IPS-20b (cell line): ENCODE data around the gene CMTM2.

ENCODE experiments used
- H3K27ac ChIP-seq: one replicate; pipeline ENCODE4 v1.5.1; 2013; ENCODE audit warnings: low read length
- H3K27me3 ChIP-seq: 2 replicates; pipeline ENCODE4 v1.6.1; 2013; ENCODE audit warnings: mild to moderate bottlenecking, low read length, inconsistent platforms; ENCODE audit not compliant: insufficient read depth
- H3K36me3 ChIP-seq: 2 replicates; pipeline ENCODE4 v1.6.1; 2013; ENCODE audit warnings: low read depth, mild to moderate bottlenecking, inconsistent platforms, low read length, moderate library complexity; ENCODE audit not compliant: insufficient read depth
- H3K4me1 ChIP-seq: 2 replicates; pipeline ENCODE4 v1.6.1; 2013; ENCODE audit warnings: mild to moderate bottlenecking, control low read depth, inconsistent platforms, low read length, moderate library complexity; ENCODE audit not compliant: insufficient read depth
- H3K4me3 ChIP-seq: 2 replicates; pipeline ENCODE4 v1.5.1; 2013; ENCODE audit warnings: mild to moderate bottlenecking, low read length, inconsistent platforms
- H3K9ac ChIP-seq: 2 replicates; pipeline ENCODE4 v1.6.1; 2013; ENCODE audit warnings: low read depth, mild to moderate bottlenecking, inconsistent platforms, low read length, moderate library complexity
- H3K9me3 ChIP-seq: 2 replicates; pipeline ENCODE4 v1.6.1; 2013; ENCODE audit warnings: mild to moderate bottlenecking, low read depth, low read length, inconsistent platforms; ENCODE audit not compliant: insufficient read depth

Gene CMTM2

GRCh38 chr16:66544016-66544757 lies 35.1 kb upstream of the CMTM2 start:
- H3K4me1 ChIP-seq: no peaks in the 10 kb centered on the region; the same call in 1 of the 2 replicates
- no peak overlapping the region for H3K27ac ChIP-seq
- H3K9ac ChIP-seq: no peak overlapping the region
- H3K27me3 ChIP-seq: no peaks in the 10 kb centered on the region
- no peaks in the 10 kb centered on the region for H3K36me3 ChIP-seq
- no peak overlapping the region for H3K4me3 ChIP-seq
- no peaks in the 10 kb centered on the region for H3K9me3 ChIP-seq

- Histone ChIP-seq H3K36me3 (no peaks in the 10 kb centered on the region), H3K27ac (no peak overlapping the region), H3K9me3 (no peaks in the 10 kb centered on the region), H3K27me3 (peaks cover 8% of the 10 kb centered on the region; the same call in 1 of the 2 replicates), H3K4me1 (peaks cover 5% of the 10 kb centered on the region; the same call in 1 of the 2 replicates), H3K4me3 (no peak overlapping the region), H3K9ac (no peak overlapping the region)
Measured at GRCh38 chr16:66547101-66547989, 31.9 kb upstream of the CMTM2 start.

GRCh38 chr16:66548068-66548467 lies 31.2 kb upstream of the CMTM2 start:
- peaks cover 5% of the 10 kb centered on the region; the same call in 1 of the 2 replicates for H3K4me1 ChIP-seq
- no peak overlapping the region for H3K4me3 ChIP-seq
- H3K36me3 ChIP-seq: no peaks in the 10 kb centered on the region
- no peak overlapping the region for H3K9ac ChIP-seq
- peaks cover 14% of the 10 kb centered on the region for H3K27me3 ChIP-seq
- H3K9me3 ChIP-seq: no peaks in the 10 kb centered on the region
- no peak overlapping the region for H3K27ac ChIP-seq

- H3K9ac ChIP-seq: peak overlapping the region; percentile 86; the same call in 1 of the 2 replicates
- no peaks in the 10 kb centered on the region for H3K36me3 ChIP-seq
- peaks cover 5% of the 10 kb centered on the region; the same call in 1 of the 2 replicates for H3K4me1 ChIP-seq
- no peak overlapping the region for H3K27ac ChIP-seq
- no peaks in the 10 kb centered on the region for H3K9me3 ChIP-seq
- H3K27me3 ChIP-seq: peaks cover 22% of the 10 kb centered on the region
- peak overlapping the region; percentile 78; the same call in 1 of the 2 replicates for H3K4me3 ChIP-seq
Measured at GRCh38 chr16:66548868-66549267, 30.4 kb upstream of the CMTM2 start.

GRCh38 chr16:66549284-66550131 lies 29.8 kb upstream of the CMTM2 start, which contains the start of gene TK2:
TK2 (minus strand) TSS chr16:66550122; CDS start chr16:66550061, 61 bp downstream.
- Histone ChIP-seq H3K9ac (peak within 1 kb of the TSS; percentile 86), H3K36me3 (no peaks in the 10 kb centered on the region), H3K27me3 (peaks cover 23% of the 10 kb centered on the region), H3K4me3 (peak within 1 kb of the TSS; percentile 78), H3K4me1 (peaks cover 5% of the 10 kb centered on the region; the same call in 1 of the 2 replicates), H3K9me3 (no peaks in the 10 kb centered on the region), H3K27ac (peak within 1 kb of the TSS; percentile 16)

GRCh38 chr16:66551348-66551759 lies 27.9 kb upstream of the CMTM2 start:
- Histone ChIP-seq H3K9ac (peak overlapping the region; percentile 84; the same call in 1 of the 2 replicates), H3K27me3 (peaks cover 23% of the 10 kb centered on the region), H3K4me3 (no peak overlapping the region), H3K9me3 (no peaks in the 10 kb centered on the region), H3K4me1 (peaks cover 5% of the 10 kb centered on the region; the same call in 1 of the 2 replicates), H3K36me3 (0 out of 2 replicates have a peak, but pooled peaks cover 3% of the 10 kb centered on the region), H3K27ac (no peak overlapping the region)

- H3K36me3 ChIP-seq: 0 out of 2 replicates have a peak, but pooled peaks cover 3% of the 10 kb centered on the region
- H3K4me3 ChIP-seq: peak overlapping the region; percentile 76
- H3K27me3 ChIP-seq: peaks cover 23% of the 10 kb centered on the region
- peak overlapping the region; percentile 72 for H3K27ac ChIP-seq
- H3K9me3 ChIP-seq: no peaks in the 10 kb centered on the region
- H3K9ac ChIP-seq: peak overlapping the region; percentile 84; the same call in 1 of the 2 replicates
- peaks cover 5% of the 10 kb centered on the region; the same call in 1 of the 2 replicates for H3K4me1 ChIP-seq
Measured at GRCh38 chr16:66551788-66552285, 27.4 kb upstream of the CMTM2 start.

- Histone ChIP-seq H3K4me3 (peak within 1 kb of the TSS; percentile 76), H3K27ac (peak within 1 kb of the TSS; percentile 72), H3K27me3 (peaks cover 23% of the 10 kb centered on the region)
Measured at GRCh38 chr16:66552286-66553177, 26.7 kb upstream of the CMTM2 start, which contains the start of gene CKLF. CKLF (plus strand) TSS chr16:66552576; CDS start chr16:66552716, 140 bp downstream.

GRCh38 chr16:66553223-66553622 lies 26.0 kb upstream of the CMTM2 start:
- Histone ChIP-seq H3K9ac (no peak overlapping the region), H3K36me3 (peaks cover 4% of the 10 kb centered on the region; the same call in 1 of the 2 replicates), H3K9me3 (no peaks in the 10 kb centered on the region), H3K27ac (no peak overlapping the region), H3K4me1 (peaks cover 5% of the 10 kb centered on the region; the same call in 1 of the 2 replicates), H3K4me3 (peak overlapping the region; percentile 76; the same call in 1 of the 2 replicates), H3K27me3 (peaks cover 23% of the 10 kb centered on the region)

More at GRCh38 chr16:66552286-66553177, 26.7 kb upstream of the CMTM2 start, which contains the start of gene CKLF:
- no peaks in the 10 kb centered on the region for H3K9me3 ChIP-seq
- peak within 1 kb of the TSS; percentile 84; the same call in 1 of the 2 replicates for H3K9ac ChIP-seq
- H3K4me1 ChIP-seq: peaks cover 5% of the 10 kb centered on the region; the same call in 1 of the 2 replicates
- 0 out of 2 replicates have a peak, but pooled peaks cover 3% of the 10 kb centered on the region for H3K36me3 ChIP-seq

- Histone ChIP-seq H3K9ac (no peak overlapping the region), H3K36me3 (peaks cover 7% of the 10 kb centered on the region; the same call in 1 of the 2 replicates), H3K4me1 (peaks cover 5% of the 10 kb centered on the region; the same call in 1 of the 2 replicates), H3K27me3 (peaks cover 23% of the 10 kb centered on the region), H3K27ac (no peak overlapping the region), H3K4me3 (no peak overlapping the region), H3K9me3 (no peaks in the 10 kb centered on the region)
Measured at GRCh38 chr16:66554021-66554420, 25.2 kb upstream of the CMTM2 start.
